GM10266 (cell line): ENCODE measurements around the gene GPC3.
"Not testable (repeated sequence)": the region's sequence is repeated elsewhere in the genome, so short reads cannot be mapped to it uniquely, and the experiment has no call there.

Experiments used
- DNase-seq: peaks from one replicate; pipeline ENCODE4 v3.0.0; 2012; ENCODE audit errors: extremely low spot score
- CTCF ChIP-seq: IDR thresholded peaks from 2 replicates; pipeline ENCODE4 v1.5.1; 2012; ENCODE audit warnings: mild to moderate bottlenecking, low read depth; ENCODE audit not compliant: control insufficient read depth, insufficient read depth; ENCODE audit errors: missing control alignments

Gene GPC3

DNA sequence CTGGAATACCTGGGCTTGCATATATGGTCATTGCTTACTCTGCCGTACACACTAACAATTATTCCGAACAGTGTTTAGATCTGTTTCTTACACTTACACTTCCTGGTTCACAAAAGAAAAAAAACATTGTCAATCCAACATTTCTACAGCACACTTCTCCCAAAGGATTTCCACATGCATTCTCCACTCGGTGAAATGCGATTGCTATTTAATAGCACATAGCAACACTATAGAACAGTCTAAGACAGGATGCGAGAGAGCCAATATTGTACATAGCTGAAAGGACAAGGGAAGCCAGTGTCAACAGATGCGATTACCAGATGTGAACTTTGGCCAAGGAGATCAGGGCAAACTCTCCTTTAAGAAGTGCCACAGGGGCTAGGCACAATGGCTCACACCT is 349.4 kb downstream of the GPC3 start:
- no peak for TF ChIP-seq CTCF
- DNase-seq: no peak

DNA sequence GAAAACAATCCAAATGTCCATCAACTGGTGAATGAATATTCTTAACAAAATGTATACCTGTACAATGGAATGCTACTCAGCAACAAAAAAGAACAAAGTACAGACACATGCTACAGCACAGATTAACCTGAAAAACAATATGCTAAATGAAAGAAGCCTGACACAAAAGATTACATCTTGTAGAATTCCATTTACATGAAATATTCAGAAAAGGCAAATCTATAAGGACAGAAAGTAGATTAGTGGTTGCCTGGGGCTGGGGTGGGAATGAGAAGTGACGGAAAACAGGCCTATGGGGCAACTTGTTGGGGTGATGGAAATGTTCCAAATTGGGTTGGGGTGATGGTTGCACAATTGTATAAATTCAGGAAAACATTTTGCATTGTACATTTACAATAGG is 351.0 kb downstream of the GPC3 start:
- TF ChIP-seq CTCF: no peak
- DNase-seq: no peak

- no peak for TF ChIP-seq CTCF
- no peak for DNase-seq
Measured at GRCh38 chrX:133633950-133634349, 351.4 kb downstream of the GPC3 start.

DNA sequence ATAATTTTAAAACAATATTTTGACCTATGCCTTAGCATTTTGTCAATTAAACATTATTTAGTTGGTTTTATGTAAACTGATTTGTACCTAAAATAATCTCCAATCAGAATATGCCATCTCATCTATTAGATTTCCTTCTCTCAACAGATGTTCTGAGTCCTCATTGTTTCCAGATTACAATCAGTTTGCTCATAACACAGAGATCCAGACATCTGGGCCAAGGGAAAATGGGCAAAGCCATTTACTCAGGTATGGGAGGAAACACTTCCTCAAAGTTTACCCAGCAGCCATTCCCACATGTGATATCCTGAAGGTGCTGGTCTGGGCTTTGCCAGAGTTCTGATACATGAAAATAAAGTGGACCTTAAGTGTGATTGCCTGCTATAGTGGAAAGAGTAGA is 352.2 kb downstream of the GPC3 start:
- no peak for DNase-seq
- no peak for TF ChIP-seq CTCF

- TF ChIP-seq CTCF: no peak
- no peak for DNase-seq
Measured at GRCh38 chrX:133630362-133630761, 355.0 kb downstream of the GPC3 start.

GRCh38 chrX:133627673-133628072 is 357.7 kb downstream of the GPC3 start:
- TF ChIP-seq CTCF: no peak
- no peak for DNase-seq

DNA sequence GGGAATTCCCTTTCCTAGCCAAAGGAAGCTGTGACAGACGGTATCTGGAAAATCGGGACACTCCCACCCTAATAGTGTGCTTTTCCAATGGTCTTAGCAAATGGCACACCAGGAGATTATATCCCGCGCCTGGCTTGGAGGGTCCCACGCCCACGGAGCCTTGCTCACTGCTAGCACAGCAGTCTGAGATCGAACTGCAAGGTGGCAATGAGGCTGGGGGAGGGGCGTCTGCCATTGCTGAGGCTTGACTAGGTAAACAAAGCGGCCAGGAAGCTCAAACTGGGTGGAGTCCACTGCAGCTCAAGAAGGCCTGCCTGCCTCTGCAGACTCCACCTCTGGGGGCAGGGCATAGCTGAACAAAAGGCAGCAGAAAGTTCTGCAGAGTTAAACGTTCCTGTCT is 364.0 kb downstream of the GPC3 start:
- DNase-seq: not testable (repeated sequence)

- TF ChIP-seq CTCF: no peak
Measured at GRCh38 chrX:133611676-133612075, 373.7 kb downstream of the GPC3 start.

More at GRCh38 chrX:133611676-133612075, 373.7 kb downstream of the GPC3 start:
- DNase-seq: no peak
